GM13976 (cell line): ENCODE data around the gene DAB2.

Source experiments
- DNase-seq: peaks from one replicate; pipeline ENCODE4 v3.0.0; 2012; ENCODE audit warnings: low spot score
- CTCF ChIP-seq: IDR thresholded peaks from 2 replicates; pipeline ENCODE4 v1.5.1; 2012; ENCODE audit warnings: borderline replicate concordance, mild to moderate bottlenecking; ENCODE audit not compliant: insufficient read depth; ENCODE audit errors: extremely low read depth, missing control alignments, control extremely low read depth
- in situ Hi-C: fragments of 300-500 bp; cut with MboI; formaldehyde crosslinking; loops from one replicate; pipeline ENCODE4 v1.12.0; 2022; ENCODE audit warnings: low sequenced_read_pairs, mixed read lengths, inconsistent platforms; ENCODE audit not compliant: unreplicated experiment

Gene DAB2

GRCh38 chr5:39387293-39387692 lies 37.5 kb downstream of the DAB2 start:
- TF ChIP-seq CTCF = no peak
- in situ Hi-C loops = no loop called here

GRCh38 chr5:39384271-39384670 lies 40.5 kb downstream of the DAB2 start:
- no peak for TF ChIP-seq CTCF
- in situ Hi-C loops = no loop called here
- DNase-seq = no peak

More at GRCh38 chr5:39387293-39387692, 37.5 kb downstream of the DAB2 start:
- no peak for DNase-seq

GRCh38 chr5:39381376-39381775 lies 43.4 kb downstream of the DAB2 start:
- in situ Hi-C loops = no loop called here
- DNase-seq = no peak

GRCh38 chr5:39379693-39380092 lies 45.1 kb downstream of the DAB2 start:
- no peak for TF ChIP-seq CTCF
- in situ Hi-C loops = loop anchor here (10.0 kb wide), 1 partner anchor 165 kb away; no protein-coding TSS in a partner anchor
- no peak for DNase-seq

More at GRCh38 chr5:39381376-39381775, 43.4 kb downstream of the DAB2 start:
- no peak for TF ChIP-seq CTCF

GRCh38 chr5:39377613-39378012 lies 47.2 kb downstream of the DAB2 start:
- in situ Hi-C loops = loop anchor here (10.0 kb wide), 1 partner anchor 167 kb away; no protein-coding TSS in a partner anchor
- DNase-seq = no peak

GRCh38 chr5:39376293-39376714 lies 48.5 kb downstream of the DAB2 start:
- peak; percentile 56 for TF ChIP-seq CTCF
- in situ Hi-C loops = loop anchor here (10.0 kb wide), 1 partner anchor 168 kb away; no protein-coding TSS in a partner anchor
- peak; percentile 35 for DNase-seq

More at GRCh38 chr5:39377613-39378012, 47.2 kb downstream of the DAB2 start:
- TF ChIP-seq CTCF = no peak

GRCh38 chr5:39373791-39374190 lies 51.0 kb downstream of the DAB2 start:
- in situ Hi-C loops = loop anchor here (10.0 kb wide), 1 partner anchor 171 kb away; no protein-coding TSS in a partner anchor
- DNase-seq = no peak
- no peak for TF ChIP-seq CTCF
